ENCODE measurements around the gene HLA-E.
"Not testable (repeated sequence)": the region's sequence is repeated elsewhere in the genome, so short reads cannot be mapped to it uniquely, and the experiment has no call there.

HLA-E gene

DNA sequence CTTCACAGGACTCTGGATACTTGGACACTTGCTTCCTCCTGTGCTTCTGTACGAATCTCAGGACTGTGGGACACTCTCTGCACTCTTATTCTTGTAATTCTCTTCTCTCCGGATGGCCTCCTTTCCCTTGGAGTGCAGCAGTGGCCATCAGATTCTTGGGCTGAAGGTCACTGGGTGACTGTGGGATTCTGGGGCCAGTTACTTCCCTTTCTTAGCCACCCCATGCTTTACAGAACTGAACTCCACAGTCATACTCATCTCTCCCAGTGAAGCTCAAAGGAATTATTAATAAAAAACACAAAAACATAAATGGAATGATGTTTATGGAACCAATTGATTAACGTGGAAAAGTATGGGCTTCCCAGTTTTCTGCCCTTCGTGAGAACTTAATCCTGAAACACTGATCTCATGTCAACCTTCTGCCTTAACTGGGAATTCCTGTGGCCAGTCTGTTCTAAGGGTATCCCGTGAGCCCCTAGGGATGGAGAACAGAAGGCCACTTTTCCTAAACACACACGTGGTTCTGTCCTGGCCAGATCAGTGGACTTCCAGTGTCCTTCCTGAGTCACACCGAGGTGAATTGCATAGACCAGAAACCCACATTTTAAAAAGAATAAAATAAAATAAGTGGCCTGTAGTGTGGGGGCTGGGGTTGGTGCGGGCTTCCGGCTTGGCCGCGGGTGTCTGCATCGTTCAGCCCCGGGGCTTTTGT, 23.6 kb upstream of the HLA-E start:
- Histone ChIP-seq H3K23ac (ENCODE audit: low read length) (no peak overlapping the region), H3K4ac (ENCODE audit: low read depth, low read length) (no peak overlapping the region), H3K18ac (ENCODE audit: low read length) (no peak overlapping the region), H4K8ac (ENCODE audit: low read depth, low read length) (no peak overlapping the region), H2BK120ac (ENCODE audit: low read depth, low read length) (no peak overlapping the region), H3K27ac (ENCODE audit: low read depth, low read length) (no peak overlapping the region), H2AK5ac (ENCODE audit: low read length) (no peak overlapping the region), H2BK15ac (replicated peaks; ENCODE audit: low read depth) (no peak overlapping the region), H3K4me2 (ENCODE audit: low read length) (peak overlapping the region; percentile 85), H3K4me1 (ENCODE audit: control insufficient read depth, low read depth, low read length) (no peaks in the 10 kb centered on the region), H3K27me3 (ENCODE audit: insufficient read depth, low read length, poor library complexity) (peaks cover 46% of the 10 kb centered on the region), H3K9ac (ENCODE audit: low read length) (peak overlapping the region; percentile 55), H4K5ac (ENCODE audit: low read length) (no peak overlapping the region), H3K36me3 (ENCODE audit: control insufficient read depth, insufficient read depth, low read length) (no peaks in the 10 kb centered on the region), H3K56ac (ENCODE audit: low read length) (no peak overlapping the region), H2BK5ac (ENCODE audit: low read length) (no peak overlapping the region), H3K79me2 (ENCODE audit: control insufficient read depth, insufficient read depth, low read length) (no peaks in the 10 kb centered on the region), H3K4me3 (ENCODE audit: low read length) (no peak overlapping the region), H3K79me1 (ENCODE audit: low read length) (no peaks in the 10 kb centered on the region)
- peak; percentile 11 for DNase-seq
- WGBS (ENCODE audit: extremely low coverage, insufficient coverage, low lambda C conversion rate): no CpG with 5 or more reads among the region's 13 CpGs

DNA sequence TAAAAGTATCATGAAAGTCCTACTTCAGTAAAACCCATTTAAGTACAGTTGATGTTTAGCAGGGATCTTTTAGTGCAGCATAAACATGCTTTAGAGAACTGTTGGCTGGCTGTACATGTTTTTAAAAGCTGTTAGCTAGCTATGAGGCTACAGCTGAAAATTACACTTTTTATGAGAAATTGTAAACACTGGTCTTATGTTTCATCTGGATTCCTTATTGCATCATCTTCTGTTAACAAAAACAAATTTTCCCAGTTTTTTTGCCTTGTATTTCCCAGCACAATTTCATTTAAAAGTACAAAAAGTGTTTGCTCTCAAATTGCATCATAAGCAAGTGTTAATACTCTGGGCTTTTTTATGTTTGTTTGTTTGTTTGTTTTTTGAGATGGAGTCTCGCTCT, 18.3 kb upstream of the HLA-E start:
- H3K36me3 ChIP-seq (ENCODE audit: control insufficient read depth, insufficient read depth, low read length): no peaks in the 10 kb centered on the region
- WGBS (ENCODE audit: extremely low coverage, insufficient coverage, low lambda C conversion rate): no CpG with 5 or more reads among the region's 1 CpG
- H3K27me3 ChIP-seq (ENCODE audit: insufficient read depth, low read length, poor library complexity): peaks cover 8% of the 10 kb centered on the region

DNA sequence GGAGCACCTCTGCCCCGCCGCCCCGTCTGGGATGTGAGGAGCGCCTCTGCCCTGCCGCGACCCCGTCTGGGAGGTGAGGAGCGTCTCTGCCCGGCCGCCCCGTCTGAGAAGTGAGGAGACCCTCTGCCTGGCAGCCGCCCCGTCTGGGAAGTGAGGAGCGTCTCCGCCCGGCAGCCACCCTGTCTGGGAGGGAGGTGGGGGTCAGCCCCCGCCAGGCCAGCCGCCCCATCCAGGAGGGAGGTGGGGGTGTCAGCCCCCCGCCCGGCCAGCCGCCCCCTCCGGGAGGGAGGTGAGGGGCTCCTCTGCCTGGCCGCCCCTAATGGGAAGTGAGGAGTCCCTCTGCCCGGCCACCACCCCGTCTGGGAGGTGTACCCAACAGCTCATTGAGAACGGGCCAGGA, 14.2 kb upstream of the HLA-E start:
- not testable (repeated sequence) for H3K4me1 ChIP-seq (ENCODE audit: control insufficient read depth, low read depth, low read length); H4K8ac ChIP-seq (ENCODE audit: low read depth, low read length); H3K4me2 ChIP-seq (ENCODE audit: low read length); H3K56ac ChIP-seq (ENCODE audit: low read length); H3K79me2 ChIP-seq (ENCODE audit: control insufficient read depth, insufficient read depth, low read length); H3K4me3 ChIP-seq (ENCODE audit: low read length); DNase-seq; H3K9ac ChIP-seq (ENCODE audit: low read length); H2AK5ac ChIP-seq (ENCODE audit: low read length); H2BK5ac ChIP-seq (ENCODE audit: low read length); H3K4ac ChIP-seq (ENCODE audit: low read depth, low read length); H3K18ac ChIP-seq (ENCODE audit: low read length); H2BK120ac ChIP-seq (ENCODE audit: low read depth, low read length); H3K79me1 ChIP-seq (ENCODE audit: low read length); H3K27ac ChIP-seq (ENCODE audit: low read depth, low read length); H4K5ac ChIP-seq (ENCODE audit: low read length); H2BK15ac ChIP-seq (replicated peaks; ENCODE audit: low read depth); H3K36me3 ChIP-seq (ENCODE audit: control insufficient read depth, insufficient read depth, low read length); H3K23ac ChIP-seq (ENCODE audit: low read length); H3K27me3 ChIP-seq (ENCODE audit: insufficient read depth, low read length, poor library complexity)
- WGBS (ENCODE audit: extremely low coverage, insufficient coverage, low lambda C conversion rate): no CpG with 5 or more reads among the region's 26 CpGs

More for the DNA sequence above, 18.3 kb upstream of the HLA-E start:
- Histone ChIP-seq H3K18ac (ENCODE audit: low read length) (no peak overlapping the region), H4K5ac (ENCODE audit: low read length) (no peak overlapping the region), H2BK120ac (ENCODE audit: low read depth, low read length) (no peak overlapping the region), H3K4me1 (ENCODE audit: control insufficient read depth, low read depth, low read length) (no peaks in the 10 kb centered on the region), H2BK5ac (ENCODE audit: low read length) (no peak overlapping the region), H3K4me2 (ENCODE audit: low read length) (no peak overlapping the region), H3K4me3 (ENCODE audit: low read length) (no peak overlapping the region), H3K79me2 (ENCODE audit: control insufficient read depth, insufficient read depth, low read length) (no peaks in the 10 kb centered on the region), H3K23ac (ENCODE audit: low read length) (no peak overlapping the region), H2AK5ac (ENCODE audit: low read length) (no peak overlapping the region), H2BK15ac (replicated peaks; ENCODE audit: low read depth) (no peak overlapping the region), H3K79me1 (ENCODE audit: low read length) (no peaks in the 10 kb centered on the region), H3K56ac (ENCODE audit: low read length) (no peak overlapping the region), H3K9ac (ENCODE audit: low read length) (no peak overlapping the region), H4K8ac (ENCODE audit: low read depth, low read length) (no peak overlapping the region), H3K27ac (ENCODE audit: low read depth, low read length) (no peak overlapping the region), H3K4ac (ENCODE audit: low read depth, low read length) (no peak overlapping the region)
- no peak for DNase-seq

DNA sequence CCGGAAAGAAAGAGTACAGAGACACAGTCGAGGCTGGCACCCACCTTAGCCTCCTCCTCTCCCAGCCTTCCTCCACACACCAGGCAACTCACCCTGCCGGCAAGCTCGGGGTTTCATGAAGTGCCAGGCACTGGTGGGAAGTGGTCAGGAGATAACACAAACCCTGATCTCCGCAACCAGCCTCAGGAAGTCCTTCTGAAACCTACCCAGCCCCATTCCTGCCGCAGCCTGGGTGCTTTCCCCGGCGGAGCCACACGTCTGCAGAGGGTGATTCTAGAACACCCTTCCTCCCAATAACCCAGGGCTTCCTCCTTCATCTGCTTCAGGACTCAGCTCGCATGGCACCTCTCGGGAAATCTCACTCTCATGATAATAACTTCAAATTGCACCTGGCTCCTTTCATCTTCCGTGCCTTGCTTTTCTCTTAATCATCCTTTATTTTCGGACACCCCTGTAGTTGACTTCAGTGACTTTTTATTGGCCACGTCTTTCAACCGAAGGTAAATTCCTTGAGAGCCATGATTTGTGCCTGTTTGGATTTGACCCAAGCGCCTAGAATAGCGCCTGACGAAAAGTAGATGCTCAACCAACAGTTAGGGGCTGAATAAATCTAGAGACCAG, 8.7 kb upstream of the HLA-E start:
- no peak overlapping the region for H3K4me2 ChIP-seq (ENCODE audit: low read length)
- H3K79me2 ChIP-seq (ENCODE audit: control insufficient read depth, insufficient read depth, low read length): no peaks in the 10 kb centered on the region
- no peak overlapping the region for H4K8ac ChIP-seq (ENCODE audit: low read depth, low read length)
- H4K5ac ChIP-seq (ENCODE audit: low read length): no peak overlapping the region
- H3K4me3 ChIP-seq (ENCODE audit: low read length): no peak overlapping the region
- H3K79me1 ChIP-seq (ENCODE audit: low read length): no peaks in the 10 kb centered on the region
- H3K18ac ChIP-seq (ENCODE audit: low read length): no peak overlapping the region
- no peak overlapping the region for H2AK5ac ChIP-seq (ENCODE audit: low read length)
- H2BK15ac ChIP-seq (replicated peaks; ENCODE audit: low read depth): no peak overlapping the region
- no peak overlapping the region for H3K23ac ChIP-seq (ENCODE audit: low read length)
- no peak overlapping the region for H3K56ac ChIP-seq (ENCODE audit: low read length)
- no peak overlapping the region for H3K27ac ChIP-seq (ENCODE audit: low read depth, low read length)
- no peak overlapping the region for H2BK5ac ChIP-seq (ENCODE audit: low read length)
- WGBS (ENCODE audit: extremely low coverage, insufficient coverage, low lambda C conversion rate): no CpG with 5 or more reads among the region's 18 CpGs
- no peak overlapping the region for H3K9ac ChIP-seq (ENCODE audit: low read length)
- H3K4ac ChIP-seq (ENCODE audit: low read depth, low read length): no peak overlapping the region
- H2BK120ac ChIP-seq (ENCODE audit: low read depth, low read length): no peak overlapping the region
- H3K36me3 ChIP-seq (ENCODE audit: control insufficient read depth, insufficient read depth, low read length): no peaks in the 10 kb centered on the region
- H3K27me3 ChIP-seq (ENCODE audit: insufficient read depth, low read length, poor library complexity): peaks cover 11% of the 10 kb centered on the region
- no peaks in the 10 kb centered on the region for H3K4me1 ChIP-seq (ENCODE audit: control insufficient read depth, low read depth, low read length)
- DNase-seq: no peak

DNA sequence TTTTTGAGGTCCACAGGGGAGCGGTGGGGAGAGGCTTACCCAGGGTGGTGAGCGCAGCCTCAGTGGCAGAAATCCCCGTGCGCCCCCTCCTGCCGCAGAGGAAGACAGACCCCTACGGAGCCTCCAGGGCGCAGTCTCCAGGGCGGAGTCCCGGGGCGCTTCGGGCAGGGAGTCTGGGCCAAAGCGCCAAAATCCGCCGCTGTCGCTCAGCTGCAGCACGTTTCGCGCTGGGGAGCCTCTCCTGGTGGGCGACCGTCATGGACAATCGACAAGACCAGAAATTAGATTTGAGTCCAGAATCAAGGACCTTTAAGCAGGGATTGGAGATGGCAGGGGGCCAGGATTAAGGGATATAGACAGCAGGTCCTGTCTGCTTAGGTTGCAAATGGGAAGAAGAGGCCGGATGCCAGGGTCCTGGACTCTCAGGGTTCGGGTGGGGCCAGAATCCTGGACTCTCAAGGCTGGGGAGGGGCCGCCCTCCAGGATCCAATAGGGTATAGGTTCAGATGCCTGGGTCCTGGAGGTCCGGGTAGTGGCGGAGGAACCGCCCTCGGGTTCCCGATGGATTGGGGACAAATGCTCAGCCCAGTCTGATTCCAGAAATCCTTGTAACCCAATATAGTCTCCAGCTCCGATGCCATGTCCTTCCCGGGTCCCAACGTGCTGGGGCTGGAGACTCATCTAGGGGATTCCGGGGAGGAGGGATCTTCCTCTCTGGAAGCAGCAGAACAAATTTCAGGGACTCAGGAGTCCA, 7.9 kb upstream of the HLA-E start:
- no peak overlapping the region for H2BK120ac ChIP-seq (ENCODE audit: low read depth, low read length)
- H3K27ac ChIP-seq (ENCODE audit: low read depth, low read length): no peak overlapping the region
- no peak overlapping the region for H2BK5ac ChIP-seq (ENCODE audit: low read length)
- peaks cover 11% of the 10 kb centered on the region for H3K27me3 ChIP-seq (ENCODE audit: insufficient read depth, low read length, poor library complexity)
- no peak overlapping the region for H3K56ac ChIP-seq (ENCODE audit: low read length)
- no peaks in the 10 kb centered on the region for H3K4me1 ChIP-seq (ENCODE audit: control insufficient read depth, low read depth, low read length)
- no peak overlapping the region for H3K23ac ChIP-seq (ENCODE audit: low read length)
- H3K4me3 ChIP-seq (ENCODE audit: low read length): no peak overlapping the region
- H3K9ac ChIP-seq (ENCODE audit: low read length): no peak overlapping the region
- H4K8ac ChIP-seq (ENCODE audit: low read depth, low read length): no peak overlapping the region
- no peak overlapping the region for H3K4me2 ChIP-seq (ENCODE audit: low read length)
- H3K4ac ChIP-seq (ENCODE audit: low read depth, low read length): no peak overlapping the region
- H3K18ac ChIP-seq (ENCODE audit: low read length): no peak overlapping the region
- H2AK5ac ChIP-seq (ENCODE audit: low read length): no peak overlapping the region
- no peaks in the 10 kb centered on the region for H3K79me2 ChIP-seq (ENCODE audit: control insufficient read depth, insufficient read depth, low read length)
- no CpG with 5 or more reads among the region's 33 CpGs for WGBS (ENCODE audit: extremely low coverage, insufficient coverage, low lambda C conversion rate)
- no peaks in the 10 kb centered on the region for H3K79me1 ChIP-seq (ENCODE audit: low read length)
- H3K36me3 ChIP-seq (ENCODE audit: control insufficient read depth, insufficient read depth, low read length): no peaks in the 10 kb centered on the region
- no peak for DNase-seq
- H2BK15ac ChIP-seq (replicated peaks; ENCODE audit: low read depth): no peak overlapping the region
- no peak overlapping the region for H4K5ac ChIP-seq (ENCODE audit: low read length)
